Measurements from ENCODE around the gene LRRN2. TPM values are rescaled to one million over a fixed set of nuclear protein-coding genes. Genes with fewer than 3 reads are reported as not detected.
"Not testable (repeated sequence)": the region's sequence is repeated elsewhere in the genome, so short reads cannot be mapped to it uniquely, and the experiment has no call there.

The LRRN2 gene
- total and polyA plus RNA-seq, 4 donors = 0.97 to 4.4 (median 1.2) TPM

- Histone ChIP-seq H3K27ac (ENCODE audit: low read depth in 1 of 2, low read length in 1 of 2) (no peak overlapping the region), H3K9ac (ENCODE audit: insufficient read depth in 1 of 2, low read length in 2 of 2) (no peak overlapping the region), H3K27me3 (ENCODE audit: control insufficient read depth in 3 of 3, insufficient read depth in 3 of 3, low read length in 2 of 3) (peaks cover 0 to 10% (median 7%) of the 10 kb centered on the region in 3 donors), H3K36me3 (ENCODE audit: control insufficient read depth in 4 of 4, insufficient read depth in 4 of 4, low read length in 4 of 4) (no peaks in the 10 kb centered on the region), H3K4me3 (no peak overlapping the region), H3K4me1 (ENCODE audit: control insufficient read depth in 5 of 5, insufficient read depth in 5 of 5, low read length in 5 of 5) (no peaks in the 10 kb centered on the region), H3K9me3 (ENCODE audit: control insufficient read depth in 4 of 4, insufficient read depth in 3 of 4, low read length in 3 of 4) (peaks cover 0 to 3% (median 0%) of the 10 kb centered on the region in 4 donors)
- 54 to 56% methylated on average over 3 of the region's 3 CpGs for WGBS, 2 donors
- TF ChIP-seq CTCF (IDR thresholded peaks at IDR 0.05; ENCODE audit: control extremely low read depth, extremely low read depth) = no peak
- no peak for DNase-seq
- ATAC-seq (ENCODE audit: insufficient read depth, low FRiP score) = no peak
Observed at GRCh38 chr1:204728045-204728444, 42.5 kb upstream of the LRRN2 start.

DNA sequence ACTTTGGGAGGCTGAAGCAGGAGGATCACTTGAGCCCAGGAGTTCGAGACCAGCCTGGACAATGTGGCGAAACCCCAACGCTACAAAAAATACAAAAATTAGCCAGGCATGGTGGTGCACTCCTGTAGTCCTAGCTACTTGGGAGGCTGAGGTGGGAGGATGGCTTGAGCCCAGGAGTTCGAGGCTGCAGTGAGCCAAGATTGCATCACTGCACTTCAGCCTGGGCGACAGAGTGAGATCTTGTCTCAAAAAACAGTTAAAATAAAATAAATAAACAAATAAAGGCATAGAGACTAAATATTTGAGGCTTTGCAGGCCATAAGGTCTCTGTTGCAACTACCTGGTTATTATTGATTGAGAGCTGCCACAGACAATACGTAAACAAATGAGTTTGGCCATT lies 41.9 kb upstream of the LRRN2 start:
- DNase-seq; H3K4me1 ChIP-seq (ENCODE audit: control insufficient read depth in 5 of 5, insufficient read depth in 5 of 5, low read length in 5 of 5); H3K9ac ChIP-seq (ENCODE audit: insufficient read depth in 1 of 2, low read length in 2 of 2); ATAC-seq (ENCODE audit: insufficient read depth, low FRiP score); H3K36me3 ChIP-seq (ENCODE audit: control insufficient read depth in 4 of 4, insufficient read depth in 4 of 4, low read length in 4 of 4); H3K9me3 ChIP-seq (ENCODE audit: control insufficient read depth in 4 of 4, insufficient read depth in 3 of 4, low read length in 3 of 4); H3K27ac ChIP-seq (ENCODE audit: low read depth in 1 of 2, low read length in 1 of 2); H3K4me3 ChIP-seq: not testable (repeated sequence)
- H3K27me3 ChIP-seq (ENCODE audit: control insufficient read depth in 3 of 3, insufficient read depth in 3 of 3, low read length in 2 of 3) = peaks cover 0 to 10% (median 7%) of the 10 kb centered on the region in 3 donors
- 87 to 88% methylated on average over 6 of the region's 6 CpGs for WGBS, 2 donors

- 57 to 90% methylated on average over 1 of the region's 1 CpG for WGBS, 2 donors
- H3K36me3 ChIP-seq (ENCODE audit: control insufficient read depth in 4 of 4, insufficient read depth in 4 of 4, low read length in 4 of 4) = no peaks in the 10 kb centered on the region
- no peak overlapping the region for H3K4me3 ChIP-seq
- no peak for TF ChIP-seq CTCF (IDR thresholded peaks at IDR 0.05; ENCODE audit: control extremely low read depth, extremely low read depth)
- no peak for ATAC-seq (ENCODE audit: insufficient read depth, low FRiP score)
- no peak overlapping the region for H3K9ac ChIP-seq (ENCODE audit: insufficient read depth in 1 of 2, low read length in 2 of 2)
- H3K27me3 ChIP-seq (ENCODE audit: control insufficient read depth in 3 of 3, insufficient read depth in 3 of 3, low read length in 2 of 3) = peaks cover 0 to 7% (median 5%) of the 10 kb centered on the region in 3 donors
- no peak overlapping the region for H3K27ac ChIP-seq (ENCODE audit: low read depth in 1 of 2, low read length in 1 of 2)
- no peaks in the 10 kb centered on the region for H3K4me1 ChIP-seq (ENCODE audit: control insufficient read depth in 5 of 5, insufficient read depth in 5 of 5, low read length in 5 of 5)
- no peak for DNase-seq
- peaks cover 0 to 3% (median 0%) of the 10 kb centered on the region in 4 donors for H3K9me3 ChIP-seq (ENCODE audit: control insufficient read depth in 4 of 4, insufficient read depth in 3 of 4, low read length in 3 of 4)
Observed at GRCh38 chr1:204726478-204726877, 40.9 kb upstream of the LRRN2 start.

- H3K9me3 ChIP-seq (ENCODE audit: control insufficient read depth in 4 of 4, insufficient read depth in 3 of 4, low read length in 3 of 4) = peaks cover 0 to 3% (median 0%) of the 10 kb centered on the region in 4 donors
- H3K36me3 ChIP-seq (ENCODE audit: control insufficient read depth in 4 of 4, insufficient read depth in 4 of 4, low read length in 4 of 4) = no peaks in the 10 kb centered on the region
- no peak for TF ChIP-seq CTCF (IDR thresholded peaks at IDR 0.05; ENCODE audit: control extremely low read depth, extremely low read depth)
- DNase-seq (no peak), ATAC-seq (ENCODE audit: insufficient read depth, low FRiP score) (no peak)
- H3K4me1 ChIP-seq (ENCODE audit: control insufficient read depth in 5 of 5, insufficient read depth in 5 of 5, low read length in 5 of 5) = no peaks in the 10 kb centered on the region
- H3K27ac ChIP-seq (ENCODE audit: low read depth in 1 of 2, low read length in 1 of 2) = no peak overlapping the region
- no peak overlapping the region for H3K9ac ChIP-seq (ENCODE audit: insufficient read depth in 1 of 2, low read length in 2 of 2)
- H3K4me3 ChIP-seq = no peak overlapping the region
- peaks cover 0 to 7% (median 0%) of the 10 kb centered on the region in 3 donors for H3K27me3 ChIP-seq (ENCODE audit: control insufficient read depth in 3 of 3, insufficient read depth in 3 of 3, low read length in 2 of 3)
- 72 to 76% methylated on average over 9 of the region's 9 CpGs for WGBS, 2 donors
Observed at GRCh38 chr1:204725821-204726448, 40.4 kb upstream of the LRRN2 start.
